ELR (cell line): ENCODE data around the gene ERGIC3.
"Not testable (repeated sequence)": the region's sequence is repeated elsewhere in the genome, so short reads cannot be mapped to it uniquely, and the experiment has no call there.

ENCODE experiments used
- DNase-seq: peaks from one replicate; pipeline ENCODE4 v3.0.0-alpha.2; 2015; ENCODE audit warnings: low read depth

The ERGIC3 gene

GRCh38 chr20:35518955-35519354 is 22.9 kb upstream of the ERGIC3 start:
- no peak for DNase-seq

- peak; percentile 57 for DNase-seq
Measured at GRCh38 chr20:35523298-35523888, 18.5 kb upstream of the ERGIC3 start.

- DNase-seq: no peak
Measured at GRCh38 chr20:35525639-35526038, 16.2 kb upstream of the ERGIC3 start.

GRCh38 chr20:35527122-35527769 is 14.6 kb upstream of the ERGIC3 start:
- no peak for DNase-seq

- DNase-seq: no peak
Measured at GRCh38 chr20:35529552-35529951, 12.3 kb upstream of the ERGIC3 start, which contains the start of gene C20orf173. Gene C20orf173, minus strand, starts transcription at chr20:35529652. Its CDS starts 279 bp downstream, at chr20:35529373.

- no peak for DNase-seq
Measured at GRCh38 chr20:35539756-35540212, 2.1 kb upstream of the ERGIC3 start.

- peak; percentile 25 for DNase-seq
Measured at GRCh38 chr20:35541118-35541782, 628 bp upstream of the ERGIC3 start.

- no peak for DNase-seq
Measured at GRCh38 chr20:35542990-35543389, 1.1 kb downstream of the ERGIC3 start.

GRCh38 chr20:35544436-35544835 is 2.6 kb downstream of the ERGIC3 start:
- no peak for DNase-seq

- DNase-seq: peak; percentile 52
Measured at GRCh38 chr20:35544941-35545340, 3.1 kb downstream of the ERGIC3 start.

- no peak for DNase-seq
Measured at GRCh38 chr20:35546127-35546526, 4.2 kb downstream of the ERGIC3 start.

- no peak for DNase-seq
Measured at GRCh38 chr20:35547329-35547728, 5.5 kb downstream of the ERGIC3 start.

GRCh38 chr20:35551503-35551902 is 9.6 kb downstream of the ERGIC3 start:
- no peak for DNase-seq

GRCh38 chr20:35552914-35553313 is 11.0 kb downstream of the ERGIC3 start:
- no peak for DNase-seq

GRCh38 chr20:35555461-35555860 is 13.6 kb downstream of the ERGIC3 start:
- not testable (repeated sequence) for DNase-seq

GRCh38 chr20:35555951-35556645 is 14.2 kb downstream of the ERGIC3 start:
- DNase-seq: no peak

- DNase-seq: no peak
Measured at GRCh38 chr20:35556871-35557270, 15.0 kb downstream of the ERGIC3 start.

- no peak for DNase-seq
Measured at GRCh38 chr20:35558451-35558850, 16.6 kb downstream of the ERGIC3 start.

GRCh38 chr20:35559042-35559693 is 17.3 kb downstream of the ERGIC3 start:
- DNase-seq: no peak

GRCh38 chr20:35560105-35560511 is 18.2 kb downstream of the ERGIC3 start:
- DNase-seq: no peak

- no peak for DNase-seq
Measured at GRCh38 chr20:35560541-35560940, 18.7 kb downstream of the ERGIC3 start.

- peak; percentile 83 for DNase-seq
Measured at GRCh38 chr20:35561268-35561667, 19.4 kb downstream of the ERGIC3 start.
